ENCODE results near the gene CENPO.

CENPO gene

GRCh38 chr2:24839729-24840128, 46.5 kb downstream of the CENPO start:
- no peak for FAIRE-seq

DNA sequence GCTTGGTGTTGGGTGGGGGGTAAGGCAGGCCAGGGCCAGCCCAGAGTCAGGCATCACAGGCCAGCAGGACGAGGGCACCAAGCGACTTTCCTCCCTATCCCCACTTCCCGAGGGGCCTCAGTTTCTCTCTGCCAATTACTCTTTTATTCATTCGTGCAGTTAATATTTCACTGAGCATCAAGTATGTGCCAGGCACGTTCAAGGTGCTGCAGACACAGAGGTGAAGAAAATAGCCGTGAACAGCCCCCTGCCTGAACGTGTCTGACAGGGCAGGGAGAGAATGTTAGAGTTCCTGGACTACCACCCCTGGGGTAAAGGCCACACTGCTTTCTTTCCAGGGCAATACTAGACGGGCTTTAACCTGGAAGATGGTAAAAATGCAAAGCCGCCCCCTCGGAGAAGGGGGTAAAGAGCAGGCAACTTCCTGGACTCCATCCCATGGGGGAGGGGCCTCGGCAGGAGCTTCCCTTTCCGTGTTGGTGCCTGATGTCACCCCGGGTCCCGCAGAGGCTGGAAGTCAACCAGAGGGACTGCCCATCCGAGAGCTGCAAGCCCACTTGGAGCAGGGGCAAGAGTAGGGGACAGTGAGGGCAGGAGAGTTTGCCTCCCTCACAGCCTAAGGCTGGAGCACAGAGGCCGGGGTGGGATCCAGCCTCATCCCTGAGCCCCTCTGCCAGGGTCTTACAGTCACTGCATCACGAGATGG, 47.1 kb downstream of the CENPO start:
- no peak for FAIRE-seq

GRCh38 chr2:24840962-24841945, 48.0 kb downstream of the CENPO start:
- no peak for FAIRE-seq

- FAIRE-seq = no peak
Measured at GRCh38 chr2:24842081-24843050, 49.1 kb downstream of the CENPO start.

DNA sequence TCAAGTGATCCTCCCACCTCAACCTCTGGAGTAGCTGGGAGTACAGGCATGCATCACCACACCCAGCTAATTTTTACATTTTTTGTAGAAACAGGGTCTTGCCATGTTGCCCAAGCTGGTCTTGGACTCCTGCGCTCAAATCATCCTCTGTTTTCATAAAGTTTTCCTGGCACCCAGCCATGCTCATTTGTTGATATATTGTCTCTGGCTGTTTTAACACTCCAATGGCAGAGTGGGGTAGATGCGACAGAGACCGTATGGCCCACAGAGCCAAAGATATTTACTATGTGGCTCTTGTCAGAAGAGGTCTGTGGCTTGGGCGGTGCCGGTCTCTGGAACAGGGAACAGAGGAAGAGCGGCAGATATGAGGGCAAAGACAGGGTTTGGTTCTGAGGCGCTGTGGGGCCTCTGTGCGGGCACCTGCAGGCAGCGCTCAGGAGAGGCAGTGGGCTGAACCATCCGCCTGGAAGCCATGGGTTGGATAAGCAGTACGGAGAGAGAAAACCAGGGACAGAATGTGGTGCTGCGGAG, 50.2 kb downstream of the CENPO start:
- no peak for FAIRE-seq

GRCh38 chr2:24844023-24844685, 50.9 kb downstream of the CENPO start:
- FAIRE-seq = no peak

- no peak for FAIRE-seq
Measured at GRCh38 chr2:24845691-24846090, 52.5 kb downstream of the CENPO start.

DNA sequence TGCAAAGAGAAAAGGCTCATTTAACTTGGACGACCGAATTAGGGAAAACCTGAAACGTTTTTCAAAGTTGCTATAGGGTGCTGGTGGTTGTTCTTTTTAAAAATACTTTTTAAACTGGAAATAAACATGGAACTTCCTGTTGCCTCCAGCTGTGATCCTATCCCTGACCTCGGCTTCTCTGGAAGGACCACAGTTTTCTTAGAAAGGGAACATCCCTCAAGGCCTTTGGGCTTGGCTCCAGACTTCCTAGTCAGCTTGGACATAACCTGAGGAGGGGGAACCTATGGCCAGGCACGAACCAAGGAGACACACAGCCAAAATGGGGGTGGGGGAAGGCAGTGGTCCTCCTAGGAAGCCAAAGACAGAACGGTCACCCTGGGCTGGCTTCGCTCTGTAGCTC, 57.7 kb downstream of the CENPO start:
- FAIRE-seq = no peak

GRCh38 chr2:24852026-24852425, 58.8 kb downstream of the CENPO start:
- no peak for FAIRE-seq

GRCh38 chr2:24852431-24853020, 59.3 kb downstream of the CENPO start:
- FAIRE-seq = no peak

GRCh38 chr2:24853046-24853445, 59.8 kb downstream of the CENPO start:
- no peak for FAIRE-seq

GRCh38 chr2:24853996-24854395, 60.8 kb downstream of the CENPO start:
- no peak for FAIRE-seq

GRCh38 chr2:24855022-24855622, 61.9 kb downstream of the CENPO start:
- no peak for FAIRE-seq

DNA sequence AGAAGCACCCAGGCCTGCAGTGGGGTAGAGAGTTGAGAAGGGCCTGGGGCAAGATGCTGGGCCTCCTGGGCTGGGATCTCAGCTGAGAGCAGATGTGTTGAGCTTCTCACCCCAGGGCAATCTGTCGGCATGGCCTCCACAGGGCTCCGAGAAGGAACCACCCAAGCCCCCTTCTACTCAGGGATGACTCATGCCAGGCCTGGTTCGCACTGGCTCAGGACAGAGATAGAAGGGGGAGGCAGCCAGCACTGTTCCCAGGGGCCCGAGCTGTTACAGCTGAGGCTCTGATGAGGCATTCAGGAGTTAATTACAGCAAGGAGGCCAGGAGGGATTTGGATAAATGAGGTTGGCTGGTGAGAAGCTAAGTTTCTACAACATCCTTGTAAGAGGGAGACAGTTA, 62.5 kb downstream of the CENPO start:
- no peak for FAIRE-seq

DNA sequence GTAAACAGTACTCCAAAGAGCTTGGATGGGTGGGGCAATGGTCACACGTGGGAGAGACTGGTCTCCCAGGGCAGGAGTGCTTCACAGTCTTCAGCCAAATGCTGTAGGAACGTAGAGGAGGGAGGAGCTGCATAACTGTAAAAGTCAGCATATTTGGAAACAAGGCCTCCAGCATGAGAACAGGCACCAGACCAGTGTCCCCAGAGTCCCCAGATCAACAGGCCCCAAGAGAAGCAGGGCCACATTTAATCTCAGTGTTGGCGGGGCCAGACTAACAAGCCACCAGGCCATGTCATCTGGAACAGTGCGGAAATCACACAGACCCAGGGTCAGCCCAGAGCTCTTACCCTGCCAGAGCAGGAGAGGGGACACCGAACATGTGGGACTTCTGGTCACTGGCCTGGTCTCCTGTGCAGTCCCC, 63.6 kb downstream of the CENPO start:
- no peak for FAIRE-seq

GRCh38 chr2:24857746-24858145, 64.5 kb downstream of the CENPO start:
- no peak for FAIRE-seq

GRCh38 chr2:24858996-24859395, 65.8 kb downstream of the CENPO start:
- no peak for FAIRE-seq

- no peak for FAIRE-seq
Measured at GRCh38 chr2:24859968-24860600, 66.9 kb downstream of the CENPO start.

DNA sequence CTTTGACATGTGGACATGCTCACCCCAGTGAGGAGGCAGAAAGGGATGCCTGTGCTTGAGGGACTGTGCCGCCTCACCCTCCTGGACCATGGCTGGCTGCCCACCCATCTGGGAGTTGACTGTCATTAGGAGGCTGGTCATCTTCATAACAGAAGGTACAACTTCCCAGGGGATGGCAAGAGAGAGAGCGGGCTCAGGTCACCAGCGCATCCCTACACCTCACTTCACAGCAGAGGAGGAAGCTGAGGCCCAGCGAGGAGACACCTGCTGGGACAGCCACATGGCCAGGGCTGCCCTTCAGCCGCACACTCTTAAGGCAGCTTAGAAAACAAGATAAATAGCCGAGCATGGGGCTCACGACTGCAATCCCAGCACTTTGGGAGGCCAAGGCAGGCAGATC, 67.4 kb downstream of the CENPO start:
- FAIRE-seq = no peak

- no peak for FAIRE-seq
Measured at GRCh38 chr2:24861500-24861899, 68.3 kb downstream of the CENPO start.

GRCh38 chr2:24863641-24864040, 70.4 kb downstream of the CENPO start:
- no peak for FAIRE-seq
